ENCODE measurements around the gene PPP2R2C. TPM values are rescaled to one million over a fixed set of nuclear protein-coding genes. Genes with fewer than 3 reads are reported as not detected.

The PPP2R2C gene
- total and polyA plus RNA-seq, 9 of the 15 experiments (the other 6 are each of a cell fraction or from before 2014, with no cell fraction given) = 0.04 to 0.06 TPM; not detected in 7

DNA sequence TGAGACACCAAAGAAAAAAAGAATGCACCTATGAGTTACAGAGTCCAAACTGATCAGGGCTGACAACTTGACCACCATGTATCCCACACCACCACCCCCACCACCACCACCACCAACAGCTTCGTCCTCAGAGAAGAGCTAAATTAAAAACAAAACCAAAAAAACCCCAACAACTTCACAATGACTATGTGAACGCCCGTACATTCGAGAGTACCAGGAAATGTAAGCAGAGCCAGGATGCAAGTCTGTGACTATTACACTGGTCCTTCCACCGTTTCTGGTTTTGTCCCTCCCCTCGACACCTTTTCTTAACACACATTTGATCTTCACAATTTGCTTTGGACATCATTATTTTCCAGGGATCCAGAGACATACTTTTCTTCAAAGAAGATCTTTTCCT, 151.8 kb downstream of the PPP2R2C start (continued):
- no peak for TF ChIP-seq TAF15 (IDR thresholded peaks at IDR 0.05; ENCODE audit: low read depth, low read length)
- no peak for TF ChIP-seq ZFP36 (IDR thresholded peaks at IDR 0.05; ENCODE audit: low read depth, low read length, partially characterized antibody)

DNA sequence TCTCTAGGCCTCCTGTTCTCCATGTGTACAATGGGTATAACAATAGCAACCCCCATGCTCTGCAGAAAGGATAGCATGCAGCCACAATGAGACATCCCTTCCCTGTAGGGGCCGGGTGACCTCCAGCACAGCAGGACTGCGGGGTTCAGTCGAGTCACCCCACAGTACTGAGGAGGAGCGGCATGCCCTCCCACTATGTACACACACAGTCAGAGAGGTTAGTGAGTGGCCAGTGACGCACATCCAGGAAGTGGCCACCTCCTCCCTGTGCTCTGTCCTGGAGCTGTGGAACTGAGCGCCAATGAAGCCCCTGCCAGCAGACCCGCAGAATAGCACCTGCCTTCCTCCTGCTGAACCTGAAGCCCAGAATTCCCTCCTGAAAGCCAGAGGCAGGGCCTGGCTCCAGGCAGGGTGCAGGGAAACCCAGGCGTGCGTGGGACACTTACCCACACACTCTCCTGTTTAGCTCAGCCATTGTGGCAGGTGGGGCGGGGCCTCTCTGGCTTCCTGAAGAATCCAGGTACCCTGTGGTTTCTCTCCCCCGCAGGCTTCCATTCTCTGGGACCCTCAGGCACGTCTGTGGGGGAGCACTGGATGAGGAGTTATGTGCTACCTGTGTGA, 152.8 kb downstream of the PPP2R2C start:
- Histone ChIP-seq H3K79me2 (ENCODE audit: control insufficient read depth, insufficient read depth, low read length) (no peaks in the 10 kb centered on the region), H3K4me1 (replicated peaks in 1 of 2; ENCODE audit: control insufficient read depth in 2 of 2, insufficient read depth in 2 of 2, low read length in 2 of 2) (no peaks in the 10 kb centered on the region), H2AFZ (ENCODE audit: low read depth, low read length) (no peak overlapping the region), H3K9me3 (replicated peaks; ENCODE audit: control insufficient read depth, insufficient read depth, low read depth, low read length) (no peaks in the 10 kb centered on the region), H4K20me1 (replicated peaks; ENCODE audit: control insufficient read depth, insufficient read depth, low read length) (no peaks in the 10 kb centered on the region), H3K27me3 (ENCODE audit: control insufficient read depth in 2 of 2, insufficient read depth in 2 of 2, low read length in 2 of 2) (peaks cover 7 to 40% of the 10 kb centered on the region in 2 experiments), H3K9me1 (ENCODE audit: control insufficient read depth, insufficient read depth, low read length) (no peaks in the 10 kb centered on the region), H3K4me3 (no peak overlapping the region), H3K9ac (ENCODE audit: insufficient read depth in 1 of 2, low read depth in 2 of 2, low read length in 2 of 2) (no peak overlapping the region), H3K4me2 (ENCODE audit: insufficient read depth, low read length) (no peak overlapping the region), H3K36me3 (ENCODE audit: control insufficient read depth, insufficient read depth, low read length) (no peaks in the 10 kb centered on the region), H3K27ac (ENCODE audit: extremely low read depth, low read depth, low read length) (no peak overlapping the region)
- ATAC-seq (no peak), FAIRE-seq (no peak), DNase-seq (ENCODE audit: extremely low read depth in 1 of 4, low spot score in 3 of 4) (no peak)
- intact Hi-C loops (cut with micrococcal nuclease) = no loop called here
- no TSS peak for BruUV-seq (replicated peaks)
- POLR2A ChIA-PET = interaction anchor here (0.6 kb wide), 1 partner anchor 30 kb away, joined by 3 read pairs; no protein-coding TSS in a partner anchor
- in situ Hi-C loops (cut with MboI) = no loop called here
- under 1% methylated on average over 12 of the region's 12 CpGs for WGBS (ENCODE audit: insufficient coverage, low coverage, missing lambda C conversion rate)
- CTCF ChIA-PET (ENCODE audit: low intra/inter-chr PET ratio) = no interaction called here
- TF ChIP-seq TCF3 (CRISPR knock-in tag; IDR thresholded peaks at IDR 0.05) = no peak
- no peak for TF ChIP-seq EP400 (IDR thresholded peaks at IDR 0.05)
- TF ChIP-seq E2F3 (CRISPR knock-in tag; IDR thresholded peaks at IDR 0.05) = no peak
- no peak for TF ChIP-seq ZNF232 (CRISPR knock-in tag; IDR thresholded peaks at IDR 0.05)
- TF ChIP-seq ZNF347 (CRISPR knock-in tag; IDR thresholded peaks at IDR 0.05; ENCODE audit: low read depth) = no peak
- TF ChIP-seq GABPB2 (CRISPR knock-in tag; conservative IDR thresholded peaks at IDR 0.05) = no peak
- TF ChIP-seq, protein P1, sequence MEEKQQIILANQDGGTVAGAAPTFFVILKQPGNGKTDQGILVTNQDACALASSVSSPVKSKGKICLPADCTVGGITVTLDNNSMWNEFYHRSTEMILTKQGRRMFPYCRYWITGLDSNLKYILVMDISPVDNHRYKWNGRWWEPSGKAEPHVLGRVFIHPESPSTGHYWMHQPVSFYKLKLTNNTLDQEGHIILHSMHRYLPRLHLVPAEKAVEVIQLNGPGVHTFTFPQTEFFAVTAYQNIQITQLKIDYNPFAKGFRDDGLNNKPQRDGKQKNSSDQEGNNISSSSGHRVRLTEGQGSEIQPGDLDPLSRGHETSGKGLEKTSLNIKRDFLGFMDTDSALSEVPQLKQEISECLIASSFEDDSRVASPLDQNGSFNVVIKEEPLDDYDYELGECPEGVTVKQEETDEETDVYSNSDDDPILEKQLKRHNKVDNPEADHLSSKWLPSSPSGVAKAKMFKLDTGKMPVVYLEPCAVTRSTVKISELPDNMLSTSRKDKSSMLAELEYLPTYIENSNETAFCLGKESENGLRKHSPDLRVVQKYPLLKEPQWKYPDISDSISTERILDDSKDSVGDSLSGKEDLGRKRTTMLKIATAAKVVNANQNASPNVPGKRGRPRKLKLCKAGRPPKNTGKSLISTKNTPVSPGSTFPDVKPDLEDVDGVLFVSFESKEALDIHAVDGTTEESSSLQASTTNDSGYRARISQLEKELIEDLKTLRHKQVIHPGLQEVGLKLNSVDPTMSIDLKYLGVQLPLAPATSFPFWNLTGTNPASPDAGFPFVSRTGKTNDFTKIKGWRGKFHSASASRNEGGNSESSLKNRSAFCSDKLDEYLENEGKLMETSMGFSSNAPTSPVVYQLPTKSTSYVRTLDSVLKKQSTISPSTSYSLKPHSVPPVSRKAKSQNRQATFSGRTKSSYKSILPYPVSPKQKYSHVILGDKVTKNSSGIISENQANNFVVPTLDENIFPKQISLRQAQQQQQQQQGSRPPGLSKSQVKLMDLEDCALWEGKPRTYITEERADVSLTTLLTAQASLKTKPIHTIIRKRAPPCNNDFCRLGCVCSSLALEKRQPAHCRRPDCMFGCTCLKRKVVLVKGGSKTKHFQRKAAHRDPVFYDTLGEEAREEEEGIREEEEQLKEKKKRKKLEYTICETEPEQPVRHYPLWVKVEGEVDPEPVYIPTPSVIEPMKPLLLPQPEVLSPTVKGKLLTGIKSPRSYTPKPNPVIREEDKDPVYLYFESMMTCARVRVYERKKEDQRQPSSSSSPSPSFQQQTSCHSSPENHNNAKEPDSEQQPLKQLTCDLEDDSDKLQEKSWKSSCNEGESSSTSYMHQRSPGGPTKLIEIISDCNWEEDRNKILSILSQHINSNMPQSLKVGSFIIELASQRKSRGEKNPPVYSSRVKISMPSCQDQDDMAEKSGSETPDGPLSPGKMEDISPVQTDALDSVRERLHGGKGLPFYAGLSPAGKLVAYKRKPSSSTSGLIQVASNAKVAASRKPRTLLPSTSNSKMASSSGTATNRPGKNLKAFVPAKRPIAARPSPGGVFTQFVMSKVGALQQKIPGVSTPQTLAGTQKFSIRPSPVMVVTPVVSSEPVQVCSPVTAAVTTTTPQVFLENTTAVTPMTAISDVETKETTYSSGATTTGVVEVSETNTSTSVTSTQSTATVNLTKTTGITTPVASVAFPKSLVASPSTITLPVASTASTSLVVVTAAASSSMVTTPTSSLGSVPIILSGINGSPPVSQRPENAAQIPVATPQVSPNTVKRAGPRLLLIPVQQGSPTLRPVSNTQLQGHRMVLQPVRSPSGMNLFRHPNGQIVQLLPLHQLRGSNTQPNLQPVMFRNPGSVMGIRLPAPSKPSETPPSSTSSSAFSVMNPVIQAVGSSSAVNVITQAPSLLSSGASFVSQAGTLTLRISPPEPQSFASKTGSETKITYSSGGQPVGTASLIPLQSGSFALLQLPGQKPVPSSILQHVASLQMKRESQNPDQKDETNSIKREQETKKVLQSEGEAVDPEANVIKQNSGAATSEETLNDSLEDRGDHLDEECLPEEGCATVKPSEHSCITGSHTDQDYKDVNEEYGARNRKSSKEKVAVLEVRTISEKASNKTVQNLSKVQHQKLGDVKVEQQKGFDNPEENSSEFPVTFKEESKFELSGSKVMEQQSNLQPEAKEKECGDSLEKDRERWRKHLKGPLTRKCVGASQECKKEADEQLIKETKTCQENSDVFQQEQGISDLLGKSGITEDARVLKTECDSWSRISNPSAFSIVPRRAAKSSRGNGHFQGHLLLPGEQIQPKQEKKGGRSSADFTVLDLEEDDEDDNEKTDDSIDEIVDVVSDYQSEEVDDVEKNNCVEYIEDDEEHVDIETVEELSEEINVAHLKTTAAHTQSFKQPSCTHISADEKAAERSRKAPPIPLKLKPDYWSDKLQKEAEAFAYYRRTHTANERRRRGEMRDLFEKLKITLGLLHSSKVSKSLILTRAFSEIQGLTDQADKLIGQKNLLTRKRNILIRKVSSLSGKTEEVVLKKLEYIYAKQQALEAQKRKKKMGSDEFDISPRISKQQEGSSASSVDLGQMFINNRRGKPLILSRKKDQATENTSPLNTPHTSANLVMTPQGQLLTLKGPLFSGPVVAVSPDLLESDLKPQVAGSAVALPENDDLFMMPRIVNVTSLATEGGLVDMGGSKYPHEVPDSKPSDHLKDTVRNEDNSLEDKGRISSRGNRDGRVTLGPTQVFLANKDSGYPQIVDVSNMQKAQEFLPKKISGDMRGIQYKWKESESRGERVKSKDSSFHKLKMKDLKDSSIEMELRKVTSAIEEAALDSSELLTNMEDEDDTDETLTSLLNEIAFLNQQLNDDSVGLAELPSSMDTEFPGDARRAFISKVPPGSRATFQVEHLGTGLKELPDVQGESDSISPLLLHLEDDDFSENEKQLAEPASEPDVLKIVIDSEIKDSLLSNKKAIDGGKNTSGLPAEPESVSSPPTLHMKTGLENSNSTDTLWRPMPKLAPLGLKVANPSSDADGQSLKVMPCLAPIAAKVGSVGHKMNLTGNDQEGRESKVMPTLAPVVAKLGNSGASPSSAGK (IDR thresholded peaks at IDR 0.05) = no peak
- TF ChIP-seq SMAD4 (CRISPR knock-in tag; conservative IDR thresholded peaks at IDR 0.05) = no peak
